Sciatic nerve (tissue), 2 donors: ENCODE measurements around the gene ZNF581. TPM values are rescaled to one million over a fixed set of nuclear protein-coding genes. Genes with fewer than 3 reads are reported as not detected.

Experiments used
- ATAC-seq: fragments of 200-7000 bp; cut with Tn5 transposase; one replicate; pipeline ENCODE4 v1.9.1; 2020; ENCODE audit warnings: mild to moderate bottlenecking, moderate library complexity
- DNase-seq: peaks from one replicate; pipeline ENCODE4 v3.0.0-alpha.2; 2020; ENCODE audit warnings: low spot score
- intact Hi-C: fragments of 100-400 bp; cut with DNase I; formaldehyde crosslinking; loops from one replicate; pipeline ENCODE4 v1.14.2; 2022
- total RNA-seq: library from RNA; stranded (reverse); fragmentation: NEBNext Ultra II Directional; extraction: Animal tissue kit (Norgen Biotek cat#: 25700); gene quantifications from one replicate; pipeline ENCODE4 v1.2.1, GENCODE V29; 2021
- donor health status: DM: no; HTN: no; CAD: no.
- donor health status: DM: no; HTN: no; CAD: no.

ZNF581 gene
- total RNA-seq, 1 donor from 2014 or later = 17.2 TPM

- DNase-seq (no peak), ATAC-seq (no peak)
- intact Hi-C loops = no loop called here
These were observed 13.7 kb downstream of the ZNF581 start for GRCh38 chr19:55656988-55657747.

- DNase-seq = no peak
- no peak for ATAC-seq
- intact Hi-C loops = no loop called here
These were observed 15.5 kb downstream of the ZNF581 start for GRCh38 chr19:55658846-55659459.

DNA sequence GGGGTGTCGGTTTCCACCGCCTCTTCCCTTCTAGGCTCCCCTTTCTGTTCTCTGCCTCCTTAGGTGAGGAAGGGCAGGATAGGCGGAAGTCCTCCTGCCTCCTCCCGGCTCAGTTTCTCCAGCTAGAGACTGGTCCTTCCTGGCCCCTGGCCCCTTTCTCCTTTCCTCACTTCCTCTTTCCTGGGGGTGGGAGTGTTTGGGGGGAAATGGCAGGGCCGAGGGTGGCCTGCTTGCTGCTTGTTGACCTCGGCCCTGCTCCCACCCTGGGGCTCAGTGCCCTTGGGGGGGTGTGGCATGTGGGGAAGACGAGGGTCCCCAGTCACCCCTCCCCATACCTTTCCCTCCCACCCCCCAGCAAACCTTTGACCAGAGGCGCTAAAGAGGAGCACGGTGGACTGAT lies 16.4 kb downstream of the ZNF581 start:
- no peak for ATAC-seq

DNA sequence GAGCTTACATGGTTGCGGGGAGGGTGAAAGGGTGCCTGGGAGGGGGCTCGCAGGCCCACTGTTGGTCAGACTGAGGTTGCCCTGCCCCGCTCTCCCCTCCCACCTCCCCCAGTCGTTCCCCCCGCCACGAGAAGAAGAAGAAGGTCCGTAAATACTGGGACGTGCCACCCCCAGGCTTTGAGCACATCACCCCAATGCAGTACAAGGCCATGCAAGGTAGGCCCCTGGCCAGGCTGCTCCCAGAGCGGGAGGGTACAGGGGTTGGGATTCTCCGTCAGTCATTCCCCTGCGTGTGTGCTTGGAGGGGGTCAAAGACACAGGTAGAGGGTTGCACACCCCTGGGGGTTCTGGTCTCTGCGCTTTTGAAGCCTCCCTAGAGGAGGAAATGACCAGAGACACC lies 17.0 kb downstream of the ZNF581 start:
- no peak for DNase-seq
- no peak for ATAC-seq
- intact Hi-C loops = no loop called here

More for the DNA sequence above, 16.4 kb downstream of the ZNF581 start:
- no peak for DNase-seq
- intact Hi-C loops = no loop called here

DNA sequence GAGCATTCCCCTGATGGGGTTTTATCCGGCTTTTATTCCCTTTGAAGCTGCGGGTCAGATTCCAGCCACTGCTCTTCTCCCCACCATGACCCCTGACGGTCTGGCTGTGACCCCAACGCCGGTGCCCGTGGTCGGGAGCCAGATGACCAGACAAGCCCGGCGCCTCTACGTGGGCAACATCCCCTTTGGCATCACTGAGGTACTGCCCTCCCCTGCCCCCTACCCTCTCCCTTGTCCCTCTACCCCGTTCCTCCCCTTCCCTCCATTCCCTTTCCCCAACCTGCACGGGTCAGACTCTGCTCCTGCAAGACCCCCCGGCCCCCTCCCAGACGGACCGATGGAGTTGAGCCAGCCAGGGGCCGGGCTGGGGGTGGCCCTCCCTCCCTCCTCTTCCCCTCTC lies 17.5 kb downstream of the ZNF581 start:
- no peak for DNase-seq
- no peak for ATAC-seq
- intact Hi-C loops = no loop called here

DNA sequence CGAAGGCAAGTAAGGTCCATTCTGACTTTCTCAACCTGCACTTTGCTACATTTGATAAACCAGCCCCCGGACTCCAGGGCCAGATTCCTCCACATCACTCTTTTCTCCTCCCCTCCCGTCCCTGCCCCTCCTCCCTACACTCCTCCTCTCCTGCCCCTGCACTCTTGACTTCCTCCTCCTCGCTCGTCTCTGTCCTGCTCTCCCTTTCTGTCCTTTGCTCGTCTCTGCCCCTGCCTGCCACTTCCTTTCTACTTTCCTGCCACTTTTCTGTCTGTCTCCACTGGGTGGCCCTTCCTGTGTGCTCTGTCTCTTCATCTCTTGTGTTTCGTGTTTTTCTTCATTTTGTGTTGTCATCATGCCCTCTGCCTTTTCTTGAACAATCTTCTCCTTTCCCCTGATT lies 18.4 kb downstream of the ZNF581 start:
- ATAC-seq (no peak), DNase-seq (no peak)
- intact Hi-C loops = no loop called here

DNA sequence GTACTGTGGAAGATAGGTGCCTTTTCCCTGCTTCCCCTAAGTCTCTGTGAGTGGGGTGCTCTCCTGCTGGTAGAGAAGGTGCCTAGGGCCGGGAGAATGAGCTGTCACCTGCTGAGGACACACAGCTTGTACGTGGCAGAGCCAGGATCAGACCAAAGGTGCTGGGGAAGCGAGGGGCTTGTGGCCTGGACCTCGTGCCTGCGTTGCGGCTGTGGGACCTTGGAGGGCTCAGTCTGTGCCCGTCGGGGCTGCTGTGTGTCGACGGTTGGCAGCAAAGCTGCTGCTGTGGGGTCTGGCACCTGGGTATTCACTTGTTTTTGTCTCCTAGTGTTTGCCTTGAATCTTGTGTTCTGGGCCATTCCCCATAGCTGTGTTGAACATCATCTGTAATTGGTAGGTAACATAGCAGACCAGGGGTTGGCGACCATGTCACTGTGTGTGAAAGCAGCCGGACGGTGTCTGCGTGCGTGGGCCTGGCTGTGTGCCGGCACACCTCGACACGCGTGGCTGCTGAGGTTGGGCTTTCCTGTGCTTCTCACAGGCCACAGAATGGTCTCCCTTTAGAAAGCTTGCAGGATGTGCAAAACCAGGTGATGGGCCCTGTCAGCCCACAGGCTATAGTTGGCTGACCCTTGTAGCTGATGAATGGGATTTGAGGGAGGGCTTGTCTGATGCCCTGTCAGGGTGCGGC lies 20.5 kb downstream of the ZNF581 start:
- DNase-seq (no peak), ATAC-seq (no peak)
- intact Hi-C loops = no loop called here

DNA sequence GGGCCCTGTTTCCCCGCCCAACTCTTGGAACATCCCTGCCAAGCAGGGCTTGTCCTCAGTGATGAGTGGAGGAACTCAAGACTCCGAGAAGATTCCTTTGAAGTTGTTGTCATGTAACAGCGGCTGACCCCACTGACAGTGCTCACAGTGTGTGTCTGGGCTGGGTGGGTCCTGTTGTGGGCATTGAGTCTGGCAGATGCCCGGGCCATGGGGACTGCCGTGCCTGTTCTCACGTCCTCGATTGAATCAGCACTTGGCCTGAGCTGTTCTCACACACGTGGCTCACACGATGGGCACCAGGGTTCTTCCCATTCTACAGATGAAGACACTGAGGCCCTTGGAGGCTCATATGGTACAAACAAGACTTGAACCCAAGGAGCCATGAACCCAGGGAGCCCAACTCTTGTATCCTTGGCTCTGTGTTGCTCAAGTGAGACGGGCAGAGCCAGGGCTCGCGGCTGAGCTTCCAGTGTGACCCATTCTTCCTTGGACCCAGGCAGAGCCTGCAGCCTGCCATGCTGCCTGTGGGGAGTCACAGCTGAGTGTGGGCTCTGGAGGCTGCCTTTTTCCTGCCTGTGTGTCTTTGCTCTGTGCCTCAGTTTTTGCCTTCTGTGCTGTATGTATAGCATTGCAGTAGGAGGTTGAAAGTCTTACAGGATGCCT lies 23.0 kb downstream of the ZNF581 start:
- intact Hi-C loops = no loop called here
- no peak for ATAC-seq
- no peak for DNase-seq

DNA sequence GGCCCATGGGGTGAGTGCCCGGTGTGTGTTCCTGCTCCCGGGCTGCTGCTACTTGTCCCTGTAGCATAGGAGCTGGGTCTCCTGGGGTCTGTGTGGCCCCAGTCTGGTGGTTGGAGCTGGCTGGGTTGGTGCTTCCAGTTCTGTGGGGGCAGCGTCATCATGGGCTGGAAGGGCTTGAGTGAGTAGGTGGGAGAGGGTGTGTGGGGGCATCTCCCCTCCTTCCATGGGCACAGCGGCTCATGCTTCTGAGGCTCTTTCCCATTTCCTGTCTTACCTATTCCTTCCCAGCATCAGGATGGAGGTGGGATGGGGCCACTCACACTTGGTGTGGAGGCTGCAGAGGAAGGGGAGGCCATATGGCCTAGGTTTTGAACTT lies 23.5 kb downstream of the ZNF581 start:
- no peak for ATAC-seq
- intact Hi-C loops = no loop called here
- no peak for DNase-seq

DNA sequence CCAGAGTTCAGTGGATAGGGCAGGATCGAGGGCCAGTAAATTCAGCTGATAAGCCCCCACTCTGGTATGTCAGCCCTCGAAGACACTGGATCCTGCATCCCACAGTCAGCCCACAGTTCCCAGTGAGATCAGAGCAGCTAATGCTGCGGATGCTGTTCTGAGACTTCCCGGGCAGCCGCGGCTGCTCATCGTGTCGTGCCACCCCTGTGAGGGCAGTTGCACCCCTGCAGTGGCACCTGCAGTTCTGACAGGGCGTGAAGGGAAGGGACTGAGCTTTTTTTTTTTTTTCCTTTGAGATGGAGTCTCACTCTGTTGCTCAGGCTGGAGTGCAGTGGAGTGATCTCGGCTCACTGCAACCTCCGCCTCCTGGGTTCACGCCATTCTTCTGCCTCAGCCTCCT lies 24.1 kb downstream of the ZNF581 start:
- DNase-seq (no peak), ATAC-seq (no peak)
- intact Hi-C loops = no loop called here

GRCh38 chr19:55667958-55668357 lies 24.5 kb downstream of the ZNF581 start:
- ATAC-seq = no peak

DNA sequence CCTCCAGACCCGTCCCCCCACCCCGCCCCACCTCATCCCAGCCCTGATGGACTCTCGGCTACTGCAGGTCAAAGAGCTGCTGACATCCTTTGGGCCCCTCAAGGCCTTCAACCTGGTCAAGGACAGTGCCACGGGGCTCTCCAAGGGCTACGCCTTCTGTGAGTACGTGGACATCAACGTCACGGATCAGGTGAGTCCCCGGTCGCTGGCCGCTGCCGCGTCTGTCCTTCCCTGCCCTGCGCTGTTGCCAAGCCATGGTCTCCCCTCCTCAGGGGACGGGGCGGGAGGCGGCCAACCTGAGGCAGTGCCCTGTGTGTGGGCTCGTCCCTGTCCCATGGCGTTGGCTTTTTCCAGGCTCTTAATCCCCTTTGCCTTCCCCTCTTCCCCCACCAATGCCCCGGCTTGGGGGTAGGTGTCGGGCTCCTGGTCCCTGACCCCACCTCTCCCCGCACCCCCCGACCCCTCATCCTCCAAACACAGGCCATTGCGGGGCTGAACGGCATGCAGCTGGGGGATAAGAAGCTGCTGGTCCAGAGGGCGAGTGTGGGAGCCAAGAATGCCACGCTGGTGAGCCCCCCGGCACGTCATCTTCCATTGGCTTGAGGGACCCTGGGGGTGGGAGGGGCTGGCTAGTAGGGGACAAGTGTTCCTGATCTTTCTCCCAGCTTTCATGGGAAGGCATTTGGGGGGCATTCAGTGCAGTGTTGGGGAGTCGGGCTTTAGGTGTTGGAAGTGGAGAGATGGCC lies 25.3 kb downstream of the ZNF581 start:
- no peak for DNase-seq
- ATAC-seq = no peak
- intact Hi-C loops = no loop called here

More at GRCh38 chr19:55667958-55668357, 24.5 kb downstream of the ZNF581 start:
- intact Hi-C loops = no loop called here
- DNase-seq = no peak

DNA sequence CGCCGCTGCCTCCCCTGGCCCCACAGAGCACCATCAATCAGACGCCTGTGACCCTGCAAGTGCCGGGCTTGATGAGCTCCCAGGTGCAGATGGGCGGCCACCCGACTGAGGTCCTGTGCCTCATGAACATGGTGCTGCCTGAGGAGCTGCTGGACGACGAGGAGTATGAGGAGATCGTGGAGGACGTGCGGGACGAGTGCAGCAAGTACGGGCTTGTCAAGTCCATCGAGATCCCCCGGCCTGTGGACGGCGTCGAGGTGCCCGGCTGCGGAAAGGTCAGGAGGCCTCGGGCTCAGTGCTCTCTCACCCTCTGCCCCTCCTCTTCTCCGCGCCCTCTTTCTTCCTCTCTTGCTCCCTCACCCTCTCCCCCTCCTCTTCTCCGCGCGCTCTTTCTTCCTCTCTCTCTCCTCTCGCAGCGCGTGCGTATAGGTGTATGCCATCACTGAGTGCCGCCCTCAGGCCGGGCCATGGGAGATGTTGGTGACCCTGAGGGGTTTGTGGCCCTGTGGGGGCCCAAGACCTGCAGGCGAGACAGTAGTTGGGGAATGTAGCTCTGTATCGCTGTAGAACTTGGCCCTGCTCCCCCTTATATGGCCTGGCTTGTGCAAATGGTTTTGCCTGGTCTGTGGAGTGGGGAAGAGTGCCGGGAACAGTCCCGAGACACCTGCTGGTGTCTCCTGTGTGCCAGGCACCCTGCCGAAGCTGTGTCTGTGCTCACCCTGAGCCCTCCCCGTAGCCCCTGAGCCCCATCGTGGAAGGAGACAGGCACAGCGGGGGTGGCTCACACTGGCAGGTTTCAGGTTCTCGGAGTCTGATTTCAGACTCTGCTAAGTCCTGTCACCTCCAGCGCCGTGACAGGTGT lies 26.2 kb downstream of the ZNF581 start:
- ATAC-seq (no peak), DNase-seq (no peak)
- intact Hi-C loops = no loop called here

DNA sequence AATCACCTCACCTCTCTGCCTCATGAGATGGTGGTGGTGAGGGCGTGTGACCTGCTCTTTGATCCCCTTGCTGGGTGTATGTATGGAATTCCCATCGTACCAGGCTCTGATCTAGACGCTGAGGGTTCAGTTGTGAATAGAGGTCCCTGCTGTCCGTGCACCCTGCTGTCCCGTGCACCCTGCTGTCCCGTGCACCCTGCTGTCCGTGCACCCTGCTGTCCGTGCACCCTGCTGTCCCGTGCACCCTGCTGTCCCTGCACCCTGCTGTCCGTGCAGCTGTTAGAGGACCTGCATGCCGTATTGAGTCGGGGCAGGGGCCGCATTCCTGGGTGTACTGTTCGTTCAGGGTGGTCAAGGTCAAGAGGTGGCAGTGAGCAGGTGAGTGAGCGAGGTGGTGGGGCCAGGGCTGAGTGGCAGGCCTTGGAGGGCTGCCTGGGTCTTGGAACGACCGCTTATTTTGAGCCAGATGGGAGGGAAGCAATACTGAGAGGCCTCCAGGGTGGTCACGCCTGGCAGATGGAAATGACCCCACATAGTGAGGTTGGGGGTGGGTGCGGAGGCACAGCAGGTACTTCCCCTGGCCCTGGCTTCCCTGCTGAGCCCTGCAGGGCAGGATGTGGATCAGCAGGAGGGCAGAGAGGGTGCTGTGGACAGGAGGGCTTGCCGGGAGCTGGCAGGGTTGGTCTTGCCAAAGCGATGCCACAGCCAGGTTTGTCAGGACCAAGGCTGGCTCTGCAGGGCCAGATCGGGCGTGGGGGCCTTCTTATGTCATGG lies 27.0 kb downstream of the ZNF581 start:
- no peak for ATAC-seq
- intact Hi-C loops = no loop called here
- no peak for DNase-seq

DNA sequence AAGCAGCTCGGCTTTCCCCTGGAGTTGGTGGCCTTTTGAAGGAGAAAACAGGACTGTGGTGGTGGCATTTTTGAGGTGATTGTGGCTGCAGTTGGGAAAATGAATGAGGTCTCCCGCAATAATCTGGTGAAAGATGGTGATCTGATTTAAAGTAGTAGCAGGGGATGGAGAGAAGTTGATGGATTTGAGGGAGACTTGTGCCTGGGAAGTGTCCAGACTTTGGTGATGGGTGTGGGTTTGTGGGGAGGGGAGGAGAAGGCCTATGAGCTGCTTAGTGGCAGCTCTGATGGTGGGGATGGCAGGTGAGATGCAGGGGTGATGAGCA lies 27.6 kb downstream of the ZNF581 start:
- ATAC-seq = no peak
- intact Hi-C loops = no loop called here
- DNase-seq = no peak

DNA sequence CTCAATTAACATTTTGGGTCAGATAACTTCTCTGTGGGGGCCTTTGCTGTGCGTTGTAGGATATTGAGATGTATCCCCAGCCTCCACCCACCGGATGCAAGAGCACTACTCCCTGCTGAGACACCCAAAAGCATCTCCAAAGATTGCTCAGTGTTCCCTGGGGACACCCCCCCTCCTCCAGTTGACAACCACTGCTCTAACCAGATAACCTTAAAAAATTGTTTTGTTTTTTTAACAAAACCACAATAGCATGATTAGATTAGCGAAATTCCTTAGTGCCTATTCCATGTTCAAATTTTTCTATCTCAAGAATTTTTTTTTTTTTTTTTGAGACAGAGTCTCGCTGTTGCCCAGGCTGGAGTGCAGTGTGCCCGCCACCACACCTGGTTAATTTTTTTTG lies 29.0 kb downstream of the ZNF581 start:
- intact Hi-C loops = no loop called here
- ATAC-seq (no peak), DNase-seq (no peak)

GRCh38 chr19:55673465-55673864 lies 30.0 kb downstream of the ZNF581 start:
- intact Hi-C loops = no loop called here
- DNase-seq (no peak), ATAC-seq (no peak)

DNA sequence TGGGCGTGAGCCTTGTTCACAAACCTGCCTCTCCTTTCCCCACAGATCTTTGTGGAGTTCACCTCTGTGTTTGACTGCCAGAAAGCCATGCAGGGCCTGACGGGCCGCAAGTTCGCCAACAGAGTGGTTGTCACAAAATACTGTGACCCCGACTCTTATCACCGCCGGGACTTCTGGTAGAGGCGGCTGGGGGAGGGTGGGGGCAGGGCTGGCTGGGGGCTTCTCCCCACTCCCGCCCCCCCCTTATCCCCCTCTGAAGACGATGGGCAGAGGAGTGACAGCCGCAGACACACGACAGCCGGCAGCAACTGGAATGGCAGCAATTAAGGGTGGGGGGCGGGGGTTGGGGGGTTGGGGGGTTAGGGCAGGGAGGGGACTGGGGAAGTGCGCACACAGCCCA lies 30.4 kb downstream of the ZNF581 start:
- ATAC-seq (no peak), DNase-seq (no peak)
- intact Hi-C loops = no loop called here
